ENCODE data around the gene KIF3B.
"Not testable (repeated sequence)": the region's sequence is repeated elsewhere in the genome, so short reads cannot be mapped to it uniquely, and the experiment has no call there.

The KIF3B gene

GRCh38 chr20:32237419-32237818 is 40.0 kb upstream of the KIF3B start:
- no peak for TF ChIP-seq CTCF (IDR thresholded peaks at IDR 0.05; ENCODE audit: insufficient read depth, low read depth, low read length, missing control alignments)
- no peak for DNase-seq (ENCODE audit: low read depth)
- H3K4me3 ChIP-seq (ENCODE audit: low read length), result no peak overlapping the region

- TF ChIP-seq CTCF (IDR thresholded peaks at IDR 0.05; ENCODE audit: insufficient read depth, low read depth, low read length, missing control alignments), result no peak
- no peak for DNase-seq (ENCODE audit: low read depth)
Measured at GRCh38 chr20:32238483-32239425, 38.7 kb upstream of the KIF3B start.

DNA sequence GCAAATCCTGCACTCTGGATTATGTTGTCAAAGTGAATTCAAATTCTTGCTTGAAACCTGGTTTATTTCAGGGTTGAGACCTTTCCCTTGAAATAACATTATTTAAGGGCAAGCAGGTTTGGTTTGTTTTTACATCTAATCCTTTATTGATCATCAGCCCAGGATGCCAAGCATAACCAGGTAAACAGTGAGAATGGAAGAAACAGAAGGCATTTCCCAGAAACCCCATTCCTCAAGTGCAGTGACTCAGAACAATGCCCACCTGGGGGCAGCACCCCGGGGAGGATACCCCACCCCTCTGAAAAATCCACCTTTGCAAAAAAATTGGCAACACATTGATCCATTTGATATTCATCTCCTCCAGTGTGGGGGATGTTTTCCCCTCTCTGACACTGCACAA is 37.2 kb upstream of the KIF3B start:
- TF ChIP-seq CTCF (IDR thresholded peaks at IDR 0.05; ENCODE audit: insufficient read depth, low read depth, low read length, missing control alignments), result no peak
- no peak overlapping the region for H3K4me3 ChIP-seq (ENCODE audit: low read length)
- no peak for DNase-seq (ENCODE audit: low read depth)

More at GRCh38 chr20:32238483-32239425, 38.7 kb upstream of the KIF3B start:
- H3K4me3 ChIP-seq (ENCODE audit: low read length), result no peak overlapping the region

DNA sequence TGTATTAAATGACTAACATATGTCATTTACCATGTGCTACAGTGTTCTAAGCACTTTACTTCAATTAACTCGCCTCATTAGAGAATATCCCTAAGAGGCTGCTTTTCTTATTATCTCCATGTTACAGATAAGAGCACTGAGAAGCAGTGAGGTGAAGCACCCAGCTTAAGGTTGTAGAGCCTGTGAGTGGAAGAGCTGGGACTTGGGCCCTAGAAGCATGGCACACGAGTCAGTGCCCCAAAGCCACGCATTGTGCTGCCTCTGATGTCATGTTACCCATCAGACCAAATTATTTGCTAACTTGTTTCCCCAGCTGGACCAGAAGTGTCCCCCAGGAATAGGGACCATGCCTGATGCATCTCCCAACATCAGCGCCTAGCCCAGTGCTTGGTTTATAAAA is 35.6 kb upstream of the KIF3B start:
- no peak for TF ChIP-seq CTCF (IDR thresholded peaks at IDR 0.05; ENCODE audit: insufficient read depth, low read depth, low read length, missing control alignments)
- no peak for DNase-seq (ENCODE audit: low read depth)
- H3K4me3 ChIP-seq (ENCODE audit: low read length), result no peak overlapping the region

GRCh38 chr20:32244150-32244823 is 33.2 kb upstream of the KIF3B start:
- H3K4me3 ChIP-seq (ENCODE audit: low read length), result no peak overlapping the region
- no peak for DNase-seq (ENCODE audit: low read depth)
- no peak for TF ChIP-seq CTCF (IDR thresholded peaks at IDR 0.05; ENCODE audit: insufficient read depth, low read depth, low read length, missing control alignments)

GRCh38 chr20:32244959-32245358 is 32.5 kb upstream of the KIF3B start:
- DNase-seq (ENCODE audit: low read depth), result no peak
- no peak for TF ChIP-seq CTCF (IDR thresholded peaks at IDR 0.05; ENCODE audit: insufficient read depth, low read depth, low read length, missing control alignments)
- no peak overlapping the region for H3K4me3 ChIP-seq (ENCODE audit: low read length)

- H3K4me3 ChIP-seq (ENCODE audit: low read length); DNase-seq (ENCODE audit: low read depth): not testable (repeated sequence)
Measured at GRCh38 chr20:32246208-32246607, 31.2 kb upstream of the KIF3B start.
